SIG-M5 (cell line): Measurements from ENCODE around the gene PTPRZ1.

Source experiments
- DNase-seq: peaks from one replicate; lab custom pipeline; 2025; lab: John Stamatoyannopoulos, UW

The PTPRZ1 gene

GRCh38 chr7:121891731-121892130 is 18.8 kb downstream of the PTPRZ1 start:
- DNase-seq = no peak

DNA sequence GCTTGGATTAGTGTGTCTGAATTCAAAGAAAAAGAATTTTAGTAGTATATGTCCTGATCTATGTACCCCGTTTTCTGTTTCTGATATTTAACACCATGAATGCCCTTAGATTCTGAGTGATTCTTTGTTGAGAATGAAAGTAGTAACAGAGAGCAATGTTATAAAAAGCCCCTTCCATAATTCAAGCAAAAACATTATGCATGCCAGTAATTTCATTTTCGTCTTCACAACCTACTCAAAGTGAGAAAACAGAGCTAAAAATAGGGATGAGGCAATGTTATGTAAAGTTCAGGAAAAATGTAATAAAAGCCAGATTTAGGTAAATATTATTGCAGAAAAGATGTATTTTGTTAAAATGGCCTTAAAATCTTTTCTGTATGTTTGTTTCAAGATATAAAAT is 28.1 kb downstream of the PTPRZ1 start:
- no peak for DNase-seq

DNA sequence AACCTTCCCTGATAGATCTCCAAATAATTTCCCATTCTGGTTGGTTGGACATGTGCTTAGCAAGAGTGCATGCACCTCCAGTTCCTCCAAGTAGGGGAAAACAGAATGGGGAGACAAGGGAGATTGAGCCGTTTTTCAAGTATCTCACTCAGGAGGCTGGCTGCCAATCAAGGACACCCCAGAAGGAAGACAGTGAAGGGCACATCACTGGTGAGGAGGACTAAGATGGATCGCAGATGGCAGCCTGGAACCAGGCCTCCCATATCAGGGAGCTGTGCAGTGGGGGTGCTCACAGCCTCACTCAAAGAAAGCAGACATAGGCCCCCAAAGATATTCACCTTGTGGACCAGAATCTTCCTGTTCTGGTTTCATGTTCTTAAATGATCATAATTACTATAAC is 31.2 kb downstream of the PTPRZ1 start:
- DNase-seq = no peak

GRCh38 chr7:121908042-121908441 is 35.1 kb downstream of the PTPRZ1 start:
- DNase-seq = no peak

GRCh38 chr7:121909716-121910345 is 36.9 kb downstream of the PTPRZ1 start:
- no peak for DNase-seq

DNA sequence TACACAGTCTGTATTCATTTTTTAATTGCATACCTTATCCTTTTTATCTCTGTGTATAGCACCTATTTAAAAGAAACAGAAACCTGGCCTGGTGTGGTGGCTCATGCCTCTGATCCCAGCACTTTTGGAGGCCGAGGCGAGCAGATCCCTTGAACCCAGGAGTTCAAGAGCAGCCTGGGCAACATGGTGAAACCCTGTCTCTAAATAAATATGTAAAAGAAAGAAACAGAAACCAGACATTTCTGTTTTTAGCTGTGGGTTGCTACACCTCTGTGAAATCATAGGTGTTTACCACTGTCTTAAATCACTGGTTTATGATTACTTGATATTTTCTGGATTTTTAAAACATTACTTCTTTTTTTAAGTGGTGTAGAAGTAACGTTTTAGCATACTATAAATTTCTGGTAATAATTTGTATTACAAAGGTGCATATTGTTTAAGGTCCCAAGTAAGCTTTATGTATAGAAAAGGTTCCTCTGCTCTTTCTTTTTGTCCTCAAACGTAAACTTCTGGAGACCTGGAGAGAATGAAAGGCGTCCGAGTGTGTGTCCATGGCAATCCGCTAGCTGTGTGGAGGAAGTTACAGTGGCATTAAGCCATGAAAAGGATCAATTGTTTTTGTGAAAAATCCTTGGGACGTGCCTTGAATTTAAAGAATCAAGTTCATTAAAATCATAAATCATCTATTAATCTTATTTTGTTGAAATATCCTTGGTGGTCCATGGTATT is 41.1 kb downstream of the PTPRZ1 start:
- no peak for DNase-seq

- no peak for DNase-seq
Observed at GRCh38 chr7:121914676-121915279, 41.8 kb downstream of the PTPRZ1 start.

DNA sequence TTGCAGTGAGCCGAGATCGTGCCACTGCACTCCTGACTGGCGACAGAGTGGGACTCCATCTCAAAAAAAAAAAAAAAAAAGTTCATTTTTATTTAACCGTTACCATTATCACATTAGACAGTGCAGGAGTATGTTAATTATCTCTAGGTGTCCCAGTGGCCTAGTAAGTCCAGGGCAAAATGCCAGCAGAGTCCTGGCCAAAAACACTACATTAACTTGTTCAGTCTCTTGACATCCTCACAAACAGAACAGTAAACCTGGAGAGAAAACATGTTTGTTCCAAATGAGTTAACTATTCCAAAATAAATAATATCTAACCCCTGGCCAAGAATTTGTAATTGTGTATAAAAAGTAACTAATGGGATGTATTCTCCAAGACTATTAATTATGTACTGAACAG is 43.2 kb downstream of the PTPRZ1 start:
- DNase-seq = no peak

- DNase-seq = no peak
Observed at GRCh38 chr7:121919986-121920385, 47.0 kb downstream of the PTPRZ1 start.

GRCh38 chr7:121924269-121925186 is 51.6 kb downstream of the PTPRZ1 start:
- DNase-seq = no peak

GRCh38 chr7:121931149-121931902 is 58.4 kb downstream of the PTPRZ1 start:
- DNase-seq = no peak

GRCh38 chr7:121932768-121933167 is 59.8 kb downstream of the PTPRZ1 start:
- DNase-seq = no peak

DNA sequence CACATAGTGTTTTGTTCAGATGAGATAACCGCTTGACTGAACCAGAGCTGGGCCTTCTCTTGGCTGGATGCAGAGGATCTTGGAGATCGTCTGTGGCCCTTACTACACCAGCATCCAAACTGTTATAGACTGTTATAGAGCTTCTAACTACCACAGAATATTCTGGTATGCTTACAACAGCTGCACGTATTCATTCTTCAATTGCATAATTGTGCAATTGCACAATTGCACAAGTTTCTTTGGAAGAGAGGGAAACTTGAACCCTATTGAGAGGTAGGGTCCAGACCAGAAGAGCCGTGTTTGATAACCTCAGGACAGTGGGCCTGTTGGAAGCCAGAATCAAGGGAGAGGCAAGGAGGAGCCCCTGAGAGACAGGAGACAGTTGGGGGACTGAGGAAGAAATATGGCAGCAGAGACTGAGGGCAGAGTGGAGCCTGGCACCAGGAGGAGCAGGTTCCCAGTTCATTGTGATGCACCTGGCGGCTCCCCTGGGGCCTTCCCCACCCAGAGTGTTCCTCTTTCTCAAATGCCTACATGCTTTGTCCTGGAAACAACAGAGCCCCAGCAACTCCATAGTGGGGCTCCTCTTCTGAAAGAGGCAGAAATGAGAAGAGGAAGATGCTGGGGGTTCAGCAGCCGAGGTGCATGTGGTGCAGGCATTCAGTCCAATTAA is 64.1 kb downstream of the PTPRZ1 start:
- no peak for DNase-seq

- DNase-seq = no peak
Observed at GRCh38 chr7:121938429-121938996, 65.6 kb downstream of the PTPRZ1 start.

GRCh38 chr7:121940918-121941317 is 68.0 kb downstream of the PTPRZ1 start:
- DNase-seq = no peak

GRCh38 chr7:121941830-121942229 is 68.9 kb downstream of the PTPRZ1 start:
- DNase-seq = no peak

DNA sequence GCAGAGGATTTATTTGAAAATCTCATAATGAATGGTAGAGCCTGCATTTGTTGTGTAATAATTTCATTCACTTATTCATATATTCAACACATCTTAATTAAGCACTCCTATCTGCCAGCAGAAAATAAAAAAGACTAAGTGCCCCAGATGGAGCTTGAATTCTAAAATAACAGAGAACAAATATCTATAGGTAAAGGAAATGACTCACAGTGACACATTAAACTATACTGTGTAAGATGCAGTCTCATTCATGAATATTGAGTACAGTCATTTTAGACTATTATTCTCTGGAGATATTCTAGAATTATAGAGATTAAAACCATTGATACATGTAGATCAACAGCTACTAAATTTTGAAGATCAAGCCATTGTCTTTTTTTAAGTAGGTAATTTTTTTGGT is 72.1 kb downstream of the PTPRZ1 start:
- no peak for DNase-seq

DNA sequence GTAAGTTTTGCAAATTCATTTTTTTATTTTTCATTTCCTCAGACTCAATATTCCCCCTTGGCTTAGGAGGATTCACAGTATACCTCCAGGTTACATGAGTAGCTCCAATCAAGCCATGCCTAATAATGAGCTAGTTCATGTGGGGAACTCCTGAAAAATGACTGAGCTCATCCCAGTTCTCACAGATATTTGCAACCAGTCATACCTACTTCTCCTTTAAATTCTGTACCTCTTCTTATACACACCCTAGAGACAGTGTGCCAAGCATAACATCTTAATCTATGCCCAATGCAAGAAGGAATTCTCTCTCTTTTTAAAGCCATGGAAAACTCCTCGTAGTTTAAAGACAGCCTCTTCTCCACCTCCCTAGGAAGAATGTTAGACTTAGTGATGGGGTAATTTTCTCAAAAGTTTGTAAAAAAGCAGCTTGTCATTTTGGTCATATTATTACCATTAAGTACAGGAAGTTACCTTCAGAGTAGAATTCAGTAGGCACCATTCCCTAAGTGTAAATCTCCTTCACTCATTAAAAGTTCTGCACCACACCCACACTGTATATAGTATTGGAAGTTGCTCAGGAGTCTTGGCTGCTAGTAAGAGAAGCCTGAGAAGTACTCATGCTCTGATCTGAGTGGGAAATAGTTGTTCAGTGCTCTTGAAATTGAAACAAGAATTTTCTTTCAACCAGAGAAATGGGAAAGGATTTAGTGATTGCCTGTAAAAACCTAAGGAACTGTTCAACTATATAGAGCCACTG is 72.7 kb downstream of the PTPRZ1 start:
- DNase-seq = no peak

DNA sequence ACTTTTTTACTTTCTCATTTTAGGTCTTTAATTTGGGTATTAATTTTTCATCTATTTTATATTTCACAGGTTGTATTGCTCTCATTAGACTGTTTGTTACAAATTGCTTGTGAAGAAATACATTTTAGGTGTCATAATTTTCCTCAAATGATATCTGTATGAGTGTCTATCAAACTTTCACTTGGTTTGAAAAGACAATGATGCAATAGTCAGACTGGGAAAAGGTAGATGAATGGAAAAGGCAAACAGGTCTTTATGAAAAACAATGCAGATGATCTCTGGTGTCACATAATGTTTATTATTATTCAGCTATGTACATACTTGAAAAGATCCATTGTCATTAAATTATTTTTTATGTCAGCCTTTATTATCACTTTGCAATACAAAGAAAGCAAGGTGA is 80.2 kb downstream of the PTPRZ1 start:
- DNase-seq = no peak

DNA sequence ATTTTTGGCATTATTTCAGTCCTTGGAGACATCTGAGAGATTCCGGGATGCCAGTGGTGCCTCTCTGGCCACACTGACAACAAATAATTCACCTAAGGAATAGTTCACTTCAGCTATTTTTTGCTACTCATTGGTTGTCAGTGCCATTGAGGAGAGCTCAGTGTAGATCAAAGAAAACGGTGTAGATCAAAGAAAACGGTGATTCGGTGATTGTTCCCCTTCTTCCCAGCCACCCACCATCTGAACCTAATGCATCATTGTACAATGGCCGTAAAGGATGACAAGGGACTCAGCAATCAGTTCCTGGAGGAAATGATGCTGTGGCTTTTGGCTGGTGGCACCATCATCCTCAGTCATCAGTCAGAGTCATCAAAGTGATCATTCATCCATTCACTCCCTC is 80.6 kb downstream of the PTPRZ1 start:
- DNase-seq = no peak
